ENCODE measurements around the gene VDAC1.

DNA sequence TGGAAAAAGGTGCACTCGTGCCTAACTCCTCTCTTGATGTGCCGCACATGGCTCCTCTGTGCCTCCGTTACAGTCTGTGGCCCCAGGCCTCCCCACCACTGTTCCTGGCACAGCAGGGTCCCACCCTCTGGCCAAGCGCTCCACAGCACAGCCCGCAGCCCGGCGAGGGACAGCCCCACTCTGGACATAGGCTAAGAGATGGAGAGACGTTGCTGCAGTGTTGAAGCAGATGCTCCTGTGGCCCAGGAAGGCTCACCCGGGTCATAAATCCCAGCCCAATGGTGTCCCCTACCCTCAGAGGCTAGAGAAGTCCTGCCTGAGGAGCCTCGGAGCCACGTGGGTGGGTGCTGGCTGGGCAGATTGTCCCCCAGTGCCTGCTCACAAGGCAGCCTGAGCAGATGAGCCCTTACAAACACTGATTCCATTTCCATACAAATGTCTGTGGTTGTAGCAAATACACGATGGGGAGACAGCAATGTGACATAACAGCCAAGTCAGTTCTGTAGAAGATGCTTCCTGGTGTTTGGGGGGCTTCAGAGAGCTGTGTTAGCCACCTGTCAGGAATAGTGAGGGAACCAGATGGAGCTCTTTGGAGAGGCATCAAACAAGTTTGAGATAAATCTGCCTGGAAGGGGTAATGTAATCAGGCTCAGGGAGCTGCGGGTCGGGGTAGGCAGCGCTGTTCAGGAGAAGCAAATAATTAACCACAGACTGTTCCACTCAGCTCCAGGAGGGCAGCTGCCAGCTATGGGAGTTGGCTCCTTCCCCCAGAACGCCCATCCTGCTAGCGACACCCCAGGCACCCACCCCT is 78.1 kb downstream of the VDAC1 start:
- TF ChIP-seq, protein P1, sequence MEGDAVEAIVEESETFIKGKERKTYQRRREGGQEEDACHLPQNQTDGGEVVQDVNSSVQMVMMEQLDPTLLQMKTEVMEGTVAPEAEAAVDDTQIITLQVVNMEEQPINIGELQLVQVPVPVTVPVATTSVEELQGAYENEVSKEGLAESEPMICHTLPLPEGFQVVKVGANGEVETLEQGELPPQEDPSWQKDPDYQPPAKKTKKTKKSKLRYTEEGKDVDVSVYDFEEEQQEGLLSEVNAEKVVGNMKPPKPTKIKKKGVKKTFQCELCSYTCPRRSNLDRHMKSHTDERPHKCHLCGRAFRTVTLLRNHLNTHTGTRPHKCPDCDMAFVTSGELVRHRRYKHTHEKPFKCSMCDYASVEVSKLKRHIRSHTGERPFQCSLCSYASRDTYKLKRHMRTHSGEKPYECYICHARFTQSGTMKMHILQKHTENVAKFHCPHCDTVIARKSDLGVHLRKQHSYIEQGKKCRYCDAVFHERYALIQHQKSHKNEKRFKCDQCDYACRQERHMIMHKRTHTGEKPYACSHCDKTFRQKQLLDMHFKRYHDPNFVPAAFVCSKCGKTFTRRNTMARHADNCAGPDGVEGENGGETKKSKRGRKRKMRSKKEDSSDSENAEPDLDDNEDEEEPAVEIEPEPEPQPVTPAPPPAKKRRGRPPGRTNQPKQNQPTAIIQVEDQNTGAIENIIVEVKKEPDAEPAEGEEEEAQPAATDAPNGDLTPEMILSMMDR (IDR thresholded peaks at IDR 0.05), result no peak
- TF ChIP-seq POLR2A (IDR thresholded peaks at IDR 0.05), result no peak
- no peak for TF ChIP-seq EP300 (IDR thresholded peaks at IDR 0.05)
